GM21528 (cell line): ENCODE results near the gene SELPLG.
"Not testable (repeated sequence)": the region's sequence is repeated elsewhere in the genome, so short reads cannot be mapped to it uniquely, and the experiment has no call there.

Experiments used
- ATAC-seq: cut with Tn5 transposase; IDR thresholded peaks from one replicate; pipeline ENCODE4 v1.9.1; 2021; ENCODE audit warnings: mild to moderate bottlenecking, moderate library complexity; ENCODE audit not compliant: unreplicated experiment, low FRiP score

The SELPLG gene

GRCh38 chr12:108657130-108657745 is 23.5 kb upstream of the SELPLG start:
- no peak for ATAC-seq

- not testable (repeated sequence) for ATAC-seq
Measured at GRCh38 chr12:108656247-108656646, 22.6 kb upstream of the SELPLG start.

- not testable (repeated sequence) for ATAC-seq
Measured at GRCh38 chr12:108655812-108656175, 22.1 kb upstream of the SELPLG start.

GRCh38 chr12:108654622-108655021 is 20.9 kb upstream of the SELPLG start:
- ATAC-seq, result not testable (repeated sequence)

- ATAC-seq, result no peak
Measured at GRCh38 chr12:108653922-108654321, 20.2 kb upstream of the SELPLG start.

- no peak for ATAC-seq
Measured at GRCh38 chr12:108653082-108653516, 19.4 kb upstream of the SELPLG start.

- no peak for ATAC-seq
Measured at GRCh38 chr12:108650083-108650482, 16.4 kb upstream of the SELPLG start.

GRCh38 chr12:108649669-108650068 is 16.0 kb upstream of the SELPLG start:
- ATAC-seq, result no peak

GRCh38 chr12:108649126-108649525 is 15.4 kb upstream of the SELPLG start:
- no peak for ATAC-seq

- no peak for ATAC-seq
Measured at GRCh38 chr12:108648371-108648770, 14.7 kb upstream of the SELPLG start.

- ATAC-seq, result no peak
Measured at GRCh38 chr12:108647585-108648287, 14.0 kb upstream of the SELPLG start.

GRCh38 chr12:108646600-108647579 is 13.2 kb upstream of the SELPLG start:
- no peak for ATAC-seq

GRCh38 chr12:108645686-108646599 is 12.2 kb upstream of the SELPLG start:
- no peak for ATAC-seq

GRCh38 chr12:108644811-108645120 is 11.1 kb upstream of the SELPLG start:
- ATAC-seq, result no peak

- ATAC-seq, result no peak
Measured at GRCh38 chr12:108643941-108644810, 10.5 kb upstream of the SELPLG start.

GRCh38 chr12:108642899-108643654 is 9.4 kb upstream of the SELPLG start:
- ATAC-seq, result no peak

- ATAC-seq, result no peak
Measured at GRCh38 chr12:108642269-108642870, 8.7 kb upstream of the SELPLG start.
